DMS114 treated with DMSO at 0.1 percent for 48 hours (cell line): Measurements from ENCODE around the gene ESR2.
"Not testable (repeated sequence)": the region's sequence is repeated elsewhere in the genome, so short reads cannot be mapped to it uniquely, and the experiment has no call there.

ENCODE experiments used
- DNase-seq: peaks from one replicate; lab custom pipeline; 2025; ENCODE audit not compliant: unreplicated experiment; lab: John Stamatoyannopoulos, UW

ESR2 gene

DNA sequence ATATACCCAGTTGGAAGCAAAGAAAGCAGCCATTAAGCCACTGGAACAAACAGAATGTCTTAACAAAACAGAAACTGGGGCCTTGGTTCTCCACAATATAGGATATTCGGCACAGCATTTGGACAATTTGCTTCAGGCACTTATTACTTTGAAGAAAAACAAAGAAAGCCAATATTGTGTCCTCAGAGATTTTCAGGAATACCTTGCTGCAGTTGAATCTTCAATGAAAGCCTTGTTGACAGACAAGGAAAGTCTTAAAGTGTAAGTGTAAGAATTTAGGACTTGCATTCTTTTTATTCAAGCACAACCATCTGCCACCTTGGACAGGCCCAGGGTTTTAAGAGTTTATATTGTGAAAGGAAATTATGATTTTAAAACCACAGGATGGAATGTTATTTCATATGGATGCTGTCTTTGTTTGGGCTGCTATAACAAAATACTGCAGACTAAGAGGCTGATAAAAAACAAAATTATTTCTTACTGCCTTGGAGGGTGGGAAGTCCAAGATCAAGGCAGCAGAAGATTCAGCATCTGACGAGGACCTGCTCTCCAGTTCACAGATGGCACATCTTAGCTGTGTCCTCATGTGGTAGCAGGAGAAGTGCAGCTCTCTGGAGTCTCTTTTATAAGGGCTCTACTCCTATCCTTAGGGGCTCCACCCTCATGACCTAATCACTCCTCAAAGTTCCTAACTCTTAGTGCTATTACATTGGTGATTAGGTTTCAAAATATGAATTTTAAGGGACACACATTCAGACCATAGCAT is 244.4 kb downstream of the ESR2 start:
- no peak for DNase-seq

DNA sequence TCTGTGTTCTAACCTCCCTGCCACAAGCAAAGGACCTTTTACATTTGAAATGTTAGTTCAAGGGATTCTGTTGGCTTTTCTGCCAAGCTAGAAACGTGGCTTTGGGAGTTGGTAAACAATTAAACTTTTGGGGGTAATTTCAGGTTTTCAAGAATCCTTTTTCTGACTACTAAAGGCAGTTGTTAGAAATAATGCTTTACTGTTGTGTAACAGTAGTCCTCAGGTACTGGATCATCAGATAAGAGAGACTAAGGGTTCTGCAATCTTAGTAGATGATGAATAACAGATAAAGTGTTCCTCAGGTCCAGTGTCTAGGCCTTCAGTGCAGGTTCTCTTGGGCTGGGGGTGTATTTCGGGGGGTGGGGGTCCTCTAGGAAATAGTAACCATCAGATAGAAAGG is 249.1 kb downstream of the ESR2 start:
- no peak for DNase-seq

DNA sequence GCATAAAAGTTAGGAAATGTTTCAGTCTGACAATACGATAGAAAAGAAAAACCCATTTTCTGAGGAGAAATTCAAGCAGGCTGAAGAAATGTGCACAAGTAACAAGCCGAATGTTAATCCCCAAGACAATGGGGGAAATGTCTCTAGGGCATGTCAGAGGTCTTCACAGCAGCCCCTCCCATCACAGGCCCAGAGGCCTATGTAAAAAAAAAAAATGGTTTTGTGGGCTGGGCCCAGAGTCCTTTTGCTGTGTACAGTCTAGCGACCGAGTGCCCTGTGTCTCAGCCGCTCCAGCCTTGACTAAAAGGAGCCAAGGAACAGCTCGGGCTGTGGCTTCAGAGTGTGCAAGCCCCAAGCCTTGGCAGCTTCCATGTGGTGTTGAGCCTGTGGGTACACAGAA is 250.9 kb downstream of the ESR2 start:
- DNase-seq: not testable (repeated sequence)

DNA sequence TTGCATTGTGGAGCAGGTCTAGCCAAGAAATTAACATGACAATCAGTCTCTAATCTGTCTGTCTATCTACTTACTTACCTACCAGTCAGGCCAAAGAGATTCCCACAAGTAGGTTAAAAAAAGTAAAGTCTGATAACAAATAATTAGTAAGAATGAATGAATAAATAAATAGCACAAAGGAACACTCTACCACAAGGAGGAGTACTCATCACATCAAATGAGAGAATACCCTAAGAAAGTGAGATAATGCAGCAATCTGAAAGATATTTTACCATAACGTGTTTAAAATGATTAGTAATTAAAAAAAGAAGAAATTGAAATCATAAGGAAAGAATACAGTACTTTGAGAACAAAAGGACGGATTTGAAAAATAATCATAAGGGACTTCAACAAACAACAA is 254.1 kb downstream of the ESR2 start:
- DNase-seq: no peak

DNA sequence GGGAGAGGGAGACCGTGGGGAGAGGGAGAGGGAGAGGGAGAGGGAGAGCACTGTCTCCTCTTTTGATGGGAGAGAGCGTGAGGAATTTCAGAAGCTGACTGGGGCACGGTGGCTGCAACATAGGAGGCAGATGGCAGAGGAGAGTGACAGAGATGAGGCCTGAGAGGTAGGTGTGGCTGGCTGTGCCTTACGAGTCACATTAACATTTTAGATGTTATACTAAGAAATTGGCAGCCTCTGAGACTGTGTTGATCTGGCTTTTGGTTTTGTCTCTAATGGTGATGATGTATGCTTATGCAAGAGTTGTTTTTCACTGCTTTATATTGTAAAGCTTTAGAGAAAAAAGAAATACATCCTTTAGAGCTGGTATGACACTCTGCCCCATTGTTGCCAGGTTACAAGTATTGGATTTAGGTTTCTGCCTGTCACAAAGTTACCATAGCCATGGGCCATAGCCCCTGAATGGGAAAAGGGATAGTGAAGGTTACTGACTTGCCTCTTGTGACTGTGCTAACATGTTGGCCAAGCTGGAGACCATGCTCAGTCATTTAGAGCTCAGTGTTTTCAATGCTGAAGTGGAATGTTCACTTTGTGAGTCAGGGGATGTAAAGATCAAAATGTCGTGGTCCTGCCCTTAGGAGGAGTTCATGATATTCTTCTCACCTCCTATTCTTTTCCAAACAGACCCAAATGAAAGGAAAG is 255.2 kb downstream of the ESR2 start:
- DNase-seq: no peak

DNA sequence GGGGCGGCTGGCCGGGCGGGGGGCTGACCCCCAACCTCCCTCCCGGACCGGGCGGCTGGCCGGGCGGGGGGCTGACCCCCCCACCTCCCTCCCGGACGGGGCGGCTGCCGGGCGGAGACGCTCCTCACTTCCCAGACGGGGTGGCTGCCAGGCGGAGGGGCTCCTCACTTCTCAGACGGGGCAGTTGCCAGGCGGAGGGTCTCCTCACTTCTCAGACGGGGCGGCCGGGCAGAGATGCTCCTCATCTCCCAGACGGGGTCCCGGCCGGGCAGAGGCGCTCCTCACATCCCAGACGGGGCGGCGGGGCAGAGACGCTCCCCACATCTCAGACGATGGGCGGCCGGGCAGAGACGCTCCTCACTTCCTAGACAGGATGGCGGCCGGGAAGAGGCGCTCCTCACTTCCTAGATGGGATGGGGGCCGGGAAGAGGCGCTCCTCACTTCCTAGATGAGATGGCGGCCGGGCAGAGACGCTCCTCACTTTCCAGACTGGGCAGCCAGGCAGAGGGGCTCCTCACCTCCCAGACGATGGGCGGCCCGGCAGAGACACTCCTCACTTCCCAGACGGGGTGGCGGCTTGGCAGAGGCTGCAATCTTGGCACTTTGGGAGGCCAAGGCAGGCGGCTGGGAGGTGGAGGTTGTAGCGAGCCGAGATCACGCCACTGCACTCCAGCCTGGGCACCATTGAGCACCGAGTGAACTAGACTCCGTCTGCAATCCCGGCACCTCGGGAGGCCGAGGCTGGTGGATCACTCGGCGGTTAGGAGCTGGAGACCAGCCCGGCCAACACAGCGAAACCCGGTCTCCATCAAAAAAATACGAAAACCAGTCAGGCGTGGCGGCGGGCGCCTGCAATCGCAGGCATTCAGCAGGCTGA is 256.1 kb downstream of the ESR2 start:
- DNase-seq: not testable (repeated sequence)

DNA sequence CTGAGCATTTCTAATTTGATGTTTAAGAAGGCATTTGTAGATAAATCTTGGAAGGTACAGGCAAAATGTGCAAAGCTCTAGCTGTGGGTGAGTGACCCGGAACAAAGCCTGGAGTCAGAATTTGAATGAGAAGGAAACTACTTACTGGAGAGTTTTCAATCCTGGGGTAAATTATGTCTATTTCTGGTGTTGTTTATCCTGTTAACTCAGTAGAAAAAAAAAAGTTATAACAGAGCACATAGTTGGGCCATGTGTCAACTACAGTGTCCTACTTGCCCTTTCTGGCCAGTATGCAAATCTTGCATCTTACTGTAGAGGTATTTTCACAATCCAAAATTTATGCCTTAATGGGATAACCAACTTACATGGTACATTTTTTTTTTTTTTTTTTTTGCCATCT is 259.0 kb downstream of the ESR2 start:
- no peak for DNase-seq
